CD4-positive, alpha-beta T cell treated with Interleukin-4 for 1 hour (primary cell): ENCODE measurements around the gene PRRG3.

Source experiments
- DNase-seq, 2 donors: peaks; one replicate each; pipeline ENCODE4 v3.0.0-alpha.2; 2020 to 2022

PRRG3 gene

DNA sequence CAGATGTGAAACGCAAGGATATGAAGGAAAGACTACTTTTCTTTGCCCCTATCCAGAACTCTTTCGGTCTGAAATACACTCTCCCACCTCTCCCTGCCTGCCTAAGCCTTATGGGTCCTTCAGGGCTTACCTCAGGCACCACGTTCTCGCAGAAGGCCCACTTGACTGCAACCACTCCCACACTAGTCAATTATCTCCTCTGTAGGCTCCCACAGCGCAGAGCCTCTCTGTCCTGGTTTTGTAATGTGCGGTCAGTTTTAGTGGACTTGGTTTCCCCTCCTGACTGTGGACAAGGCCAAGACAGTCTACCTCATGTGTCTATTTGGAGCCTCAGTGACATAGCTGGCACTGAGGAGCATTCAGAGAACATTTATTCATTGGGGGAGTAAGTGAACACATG is 50.4 kb downstream of the PRRG3 start:
- DNase-seq, result no peak

DNA sequence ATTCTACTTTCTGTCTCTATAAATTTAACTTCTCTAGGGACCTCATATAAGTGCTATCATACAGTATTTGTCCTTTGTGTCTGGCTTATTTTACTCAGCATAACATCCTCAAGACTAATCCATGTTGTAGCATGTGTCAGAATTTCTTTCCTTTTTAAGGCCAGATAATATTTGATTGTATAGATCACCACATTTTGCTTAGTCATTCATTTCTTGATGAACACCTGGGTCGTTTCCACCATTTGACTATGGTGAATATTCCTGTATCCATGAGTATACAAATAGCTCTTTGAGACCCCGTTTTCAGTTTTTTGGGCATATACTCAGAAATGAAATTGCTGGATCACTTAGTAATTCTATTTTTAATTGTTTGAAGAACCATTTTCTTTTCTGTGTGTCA is 51.2 kb downstream of the PRRG3 start:
- no peak for DNase-seq

DNA sequence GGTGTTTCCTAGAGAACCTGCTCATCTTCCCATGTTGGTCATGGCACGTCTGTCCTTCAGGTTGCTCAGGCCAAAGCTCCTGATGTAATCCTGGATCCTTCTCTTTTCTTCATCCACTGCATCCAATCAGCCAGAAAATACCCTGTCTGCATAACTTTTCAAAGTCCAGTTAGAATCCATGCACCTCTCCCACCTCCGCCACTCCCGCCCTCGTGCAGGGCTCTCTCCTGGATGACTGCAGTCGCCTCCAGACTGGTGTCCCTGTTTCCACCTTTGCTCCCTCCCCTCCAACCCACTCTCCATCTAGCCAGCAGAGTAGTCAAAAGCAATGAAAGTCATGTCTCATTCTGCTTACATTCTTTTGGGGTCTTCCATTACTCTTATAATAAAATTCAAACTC is 55.3 kb downstream of the PRRG3 start:
- DNase-seq, result no peak

DNA sequence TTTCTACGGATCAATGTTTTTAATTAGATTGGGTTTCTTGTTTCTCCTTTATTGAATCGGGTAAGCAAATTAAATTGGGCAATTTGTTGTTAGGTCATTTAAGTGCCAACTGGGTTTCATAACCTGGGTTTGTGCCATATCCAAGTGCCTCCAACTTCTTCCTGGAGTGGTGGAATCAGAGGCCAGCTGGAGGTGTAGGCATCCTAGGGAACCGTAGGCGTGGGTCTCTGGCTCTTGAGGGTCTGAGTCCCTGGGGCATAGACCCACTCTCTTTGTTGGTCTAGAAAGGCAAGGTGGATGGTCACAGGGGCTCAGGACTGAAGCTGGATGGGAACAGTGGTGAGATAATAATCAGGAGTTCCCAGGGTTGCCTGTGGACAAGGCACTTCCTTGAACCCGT is 57.6 kb downstream of the PRRG3 start:
- no peak for DNase-seq

DNA sequence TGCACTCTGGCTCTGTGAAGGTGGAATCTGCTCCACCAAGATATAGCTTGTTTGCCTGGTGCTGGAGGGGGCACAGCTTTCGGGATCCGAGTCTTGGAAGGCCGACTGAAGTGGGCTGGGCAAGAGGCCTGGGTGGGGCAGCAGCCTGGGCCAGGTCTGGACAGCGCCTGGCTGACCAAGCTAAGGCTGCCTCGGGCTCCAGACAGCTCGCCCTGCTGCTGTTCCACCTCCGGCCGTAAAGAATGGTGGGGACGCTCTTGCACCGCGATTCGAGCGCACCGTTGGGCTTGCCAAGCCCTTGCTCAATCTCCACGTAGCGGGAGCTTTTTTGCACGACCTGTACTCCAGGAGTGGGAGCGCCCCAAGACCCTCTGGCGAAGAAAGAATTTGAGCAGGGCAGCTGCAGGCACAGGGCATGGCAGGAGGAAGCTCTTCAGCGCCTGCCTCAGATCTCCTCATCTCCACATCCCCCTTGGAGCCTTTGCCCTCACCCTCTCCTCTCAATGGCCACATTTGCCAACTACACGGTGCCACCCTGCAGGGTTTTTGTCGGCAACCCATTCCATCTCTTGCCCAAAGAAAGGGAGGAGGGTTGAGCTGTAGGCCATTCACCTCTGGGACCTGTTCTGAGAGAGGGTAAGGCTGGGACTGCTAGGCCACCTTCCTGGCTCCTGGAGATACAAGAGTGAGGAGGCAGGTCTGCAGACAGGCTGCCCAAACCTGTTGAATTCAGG is 58.2 kb downstream of the PRRG3 start:
- DNase-seq, result no peak

DNA sequence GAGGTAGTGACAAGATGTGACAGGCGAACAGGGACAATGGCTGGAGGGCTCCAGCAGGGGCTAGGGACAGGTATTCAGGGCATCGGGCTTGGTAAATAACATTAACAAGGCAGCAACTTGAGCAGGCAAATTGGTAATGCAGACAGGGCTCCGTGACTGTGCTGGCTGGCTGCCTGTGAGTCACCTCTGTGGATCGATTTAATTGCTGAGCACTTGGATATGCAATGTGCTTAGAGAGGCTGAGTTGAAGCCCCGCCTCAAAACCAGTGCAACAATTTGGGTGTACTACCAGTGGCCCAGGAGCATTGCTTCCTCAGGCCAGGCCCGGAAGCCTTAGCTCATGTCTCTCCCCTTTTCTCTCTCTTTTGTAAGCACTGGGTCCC is 58.8 kb downstream of the PRRG3 start:
- no peak for DNase-seq

DNA sequence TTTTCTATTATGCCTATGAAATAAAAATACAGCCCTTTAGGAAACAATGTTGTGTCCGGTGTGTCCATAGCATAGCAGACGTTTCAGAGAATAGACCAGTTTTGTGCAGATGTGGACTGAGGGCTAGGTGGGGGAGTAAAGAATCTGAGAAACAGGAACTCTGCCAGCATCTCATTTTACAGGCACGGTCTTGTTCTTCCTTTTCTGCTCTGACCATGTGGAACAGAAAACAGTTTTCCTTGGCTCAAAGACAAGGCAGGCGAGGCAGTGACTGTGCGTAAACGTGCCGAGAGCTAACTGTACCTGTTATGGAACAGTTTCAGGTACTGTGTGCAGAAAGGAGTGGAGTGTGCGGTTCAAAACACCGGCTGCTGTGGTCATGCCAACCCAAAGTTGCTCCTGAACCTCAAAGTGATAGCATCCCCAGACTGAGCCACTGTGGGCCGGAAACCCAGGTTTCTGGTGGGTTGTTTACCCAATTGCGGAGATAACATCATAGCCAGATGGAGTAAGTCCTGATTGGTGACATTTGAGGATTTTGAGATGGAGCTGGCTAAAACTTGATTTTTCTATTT is 59.5 kb downstream of the PRRG3 start:
- DNase-seq, result no peak
